Measurements from ENCODE around the gene SKP1.

SKP1 gene

DNA sequence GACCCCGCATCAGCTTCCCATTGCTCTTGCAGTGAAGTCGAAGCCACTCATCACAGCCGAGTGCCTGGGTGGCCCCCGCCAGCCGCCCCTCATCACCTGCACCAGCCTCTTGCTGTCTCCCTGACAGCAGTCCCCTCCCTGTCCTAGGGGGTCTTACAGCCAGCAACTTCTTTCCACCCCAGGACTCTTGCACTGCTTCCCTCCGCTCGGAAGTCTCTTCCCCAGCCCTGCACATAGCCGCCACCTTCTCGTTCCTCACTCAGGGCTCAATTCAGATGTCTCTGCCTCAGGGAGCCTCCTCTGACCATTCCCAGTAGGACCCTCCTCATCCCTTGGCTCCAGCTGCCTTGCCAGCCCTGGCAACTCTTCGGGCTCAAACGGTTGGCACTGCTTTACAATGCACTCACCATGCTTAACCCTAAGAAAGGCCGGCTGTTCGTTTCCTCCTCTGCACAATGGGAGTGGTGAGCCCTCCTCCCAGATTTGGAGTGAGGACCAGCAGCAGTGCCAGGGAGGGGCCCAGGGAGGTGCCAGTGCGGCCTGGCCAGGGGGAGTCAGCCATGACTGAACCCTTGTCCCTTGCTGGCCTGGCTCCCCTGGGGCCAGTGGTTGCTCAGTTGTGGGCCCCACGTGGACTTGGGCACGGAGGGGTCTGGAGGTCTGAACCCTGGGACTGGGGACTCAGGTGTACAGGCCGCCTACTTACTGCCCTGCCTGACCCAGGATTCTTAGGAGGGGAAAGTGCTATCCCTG is 56.2 kb downstream of the SKP1 start:
- Histone ChIP-seq H3K4me2 (peak overlapping the region; percentile 51), H3K36me3 (no peaks in the 10 kb centered on the region), H3K4me3 (no peak overlapping the region)

DNA sequence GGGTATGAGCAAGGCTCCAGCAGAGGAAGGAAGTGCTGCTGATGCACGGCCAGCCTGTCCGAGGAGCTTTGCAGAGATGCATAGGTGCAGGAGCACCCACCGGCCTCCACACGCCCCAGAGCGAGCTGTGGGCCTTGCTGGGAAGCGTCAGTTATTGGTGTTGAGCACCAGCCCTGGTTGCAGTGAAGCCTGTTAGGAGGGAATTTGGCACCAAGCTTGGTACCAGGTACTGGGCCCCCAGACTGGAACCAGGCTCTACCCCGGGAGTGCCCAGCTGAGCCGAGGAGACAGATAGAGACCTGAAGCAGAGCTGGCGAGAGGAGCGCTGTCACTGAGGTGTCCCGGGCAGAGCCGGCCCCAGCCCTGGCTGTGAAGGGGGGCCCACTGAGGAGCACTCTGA is 57.0 kb downstream of the SKP1 start:
- Histone ChIP-seq H3K4me1 (peaks cover 59% of the 10 kb centered on the region), H3K4me3 (no peak overlapping the region), H3K36me3 (no peaks in the 10 kb centered on the region)

More for the DNA sequence above, 56.2 kb downstream of the SKP1 start:
- TF ChIP-seq Cebpa-rat (IDR thresholded peaks at IDR 0.05): no peak
- H3K9me3 ChIP-seq: no peaks in the 10 kb centered on the region
- H3K9ac ChIP-seq: no peak overlapping the region
- no peak overlapping the region for H3K27ac ChIP-seq
- H4K20me1 ChIP-seq: peaks cover 85% of the 10 kb centered on the region
- H3K4me1 ChIP-seq: peaks cover 59% of the 10 kb centered on the region
- peaks cover 64% of the 10 kb centered on the region for H3K27me3 ChIP-seq

DNA sequence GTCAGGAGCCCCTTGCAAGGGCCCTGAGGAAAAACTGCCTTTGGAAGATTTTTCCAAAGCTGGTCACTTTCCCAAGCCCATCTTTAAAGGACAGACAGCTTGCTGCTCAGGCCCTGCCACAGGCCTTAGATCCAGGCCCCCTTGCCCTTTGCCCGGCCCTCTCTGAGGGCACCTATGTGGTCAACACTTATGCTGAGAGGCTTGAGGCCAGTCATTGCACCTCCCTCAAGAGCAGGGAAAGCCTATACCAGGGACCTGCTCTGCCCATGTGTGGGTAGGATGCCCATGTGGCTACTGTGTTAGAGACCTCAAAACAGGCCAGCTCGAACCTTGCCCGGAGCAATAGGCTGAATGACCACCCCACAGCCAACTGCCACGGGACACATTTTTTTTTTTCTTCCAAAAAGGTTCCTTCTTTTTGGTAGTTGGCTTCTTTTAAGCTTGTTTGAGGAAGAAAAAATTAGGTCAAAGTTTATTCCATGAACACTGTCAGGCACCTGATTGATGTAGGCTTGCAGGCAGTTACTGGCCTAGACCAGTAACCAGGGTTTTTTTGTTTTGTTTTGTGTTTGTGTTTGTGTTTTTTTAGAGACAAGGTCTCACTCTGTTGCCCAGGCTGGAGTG is 58.4 kb downstream of the SKP1 start:
- Histone ChIP-seq H3K9me3 (no peaks in the 10 kb centered on the region), H4K20me1 (peaks cover 84% of the 10 kb centered on the region), H3K27me3 (peaks cover 85% of the 10 kb centered on the region), H3K36me3 (no peaks in the 10 kb centered on the region), H3K27ac (no peak overlapping the region), H3K4me2 (no peak overlapping the region), H3K9ac (no peak overlapping the region), H3K4me3 (no peak overlapping the region), H3K4me1 (peaks cover 56% of the 10 kb centered on the region)
- no peak for TF ChIP-seq Cebpa-rat (IDR thresholded peaks at IDR 0.05)

More for the DNA sequence above, 57.0 kb downstream of the SKP1 start:
- Histone ChIP-seq H3K9me3 (no peaks in the 10 kb centered on the region), H4K20me1 (peaks cover 85% of the 10 kb centered on the region), H3K9ac (no peak overlapping the region), H3K27me3 (peaks cover 72% of the 10 kb centered on the region), H3K4me2 (no peak overlapping the region), H3K27ac (no peak overlapping the region)
- no peak for TF ChIP-seq Cebpa-rat (IDR thresholded peaks at IDR 0.05)

DNA sequence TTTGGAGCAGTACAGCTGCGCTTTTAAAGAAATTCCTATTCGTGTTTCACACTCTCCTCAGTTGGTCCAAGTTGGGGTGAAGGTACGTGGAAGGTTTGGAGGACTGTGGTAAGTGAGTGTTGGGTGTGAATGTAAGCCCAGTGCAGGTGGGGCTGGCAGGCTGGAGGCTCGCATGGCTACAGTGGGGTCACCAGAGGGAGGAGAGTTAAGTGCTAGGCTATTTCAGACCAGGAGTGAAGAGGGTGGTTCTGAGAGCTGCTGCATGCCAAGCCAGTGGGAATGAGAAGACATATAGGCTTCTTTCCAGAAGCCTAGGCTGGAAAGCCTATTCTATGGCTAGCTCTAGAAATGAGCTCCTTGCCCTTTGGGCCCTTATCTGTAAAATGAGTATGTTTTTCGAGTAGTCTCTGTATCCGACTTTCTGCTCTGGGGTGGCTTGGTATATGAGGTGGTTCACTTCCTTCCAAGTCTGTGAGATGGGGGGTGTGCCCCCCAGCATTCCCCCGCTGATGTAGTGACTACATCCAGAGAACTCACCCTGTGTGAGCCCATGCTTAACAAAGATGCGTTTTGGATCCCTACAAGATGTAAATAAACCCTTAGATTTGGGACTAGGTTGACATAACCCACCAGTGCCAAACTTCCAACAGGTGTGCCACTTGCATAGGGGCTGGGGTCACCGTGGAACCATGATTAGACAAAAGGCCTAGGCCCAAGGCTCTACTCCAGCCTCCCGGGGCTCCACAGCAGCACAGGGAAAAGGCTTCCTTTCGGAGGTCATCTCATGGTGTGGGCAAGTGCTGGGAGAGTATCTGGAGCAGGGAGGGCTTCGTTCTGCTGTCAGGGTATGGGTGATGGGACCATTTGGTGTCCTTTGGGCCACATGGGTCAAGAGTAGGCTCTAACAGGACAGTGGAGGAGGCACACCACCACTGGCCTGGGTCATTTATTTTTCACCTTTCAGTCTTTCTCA is 59.7 kb downstream of the SKP1 start:
- H3K36me3 ChIP-seq: no peaks in the 10 kb centered on the region
- H3K4me2 ChIP-seq: no peak overlapping the region
- no peak for TF ChIP-seq Cebpa-rat (IDR thresholded peaks at IDR 0.05)
- H3K9me3 ChIP-seq: no peaks in the 10 kb centered on the region
- H3K9ac ChIP-seq: no peak overlapping the region
- no peak overlapping the region for H3K4me3 ChIP-seq
- H4K20me1 ChIP-seq: peaks cover 81% of the 10 kb centered on the region
- peaks cover 45% of the 10 kb centered on the region for H3K4me1 ChIP-seq
- H3K27ac ChIP-seq: no peak overlapping the region
- peaks cover 92% of the 10 kb centered on the region for H3K27me3 ChIP-seq

DNA sequence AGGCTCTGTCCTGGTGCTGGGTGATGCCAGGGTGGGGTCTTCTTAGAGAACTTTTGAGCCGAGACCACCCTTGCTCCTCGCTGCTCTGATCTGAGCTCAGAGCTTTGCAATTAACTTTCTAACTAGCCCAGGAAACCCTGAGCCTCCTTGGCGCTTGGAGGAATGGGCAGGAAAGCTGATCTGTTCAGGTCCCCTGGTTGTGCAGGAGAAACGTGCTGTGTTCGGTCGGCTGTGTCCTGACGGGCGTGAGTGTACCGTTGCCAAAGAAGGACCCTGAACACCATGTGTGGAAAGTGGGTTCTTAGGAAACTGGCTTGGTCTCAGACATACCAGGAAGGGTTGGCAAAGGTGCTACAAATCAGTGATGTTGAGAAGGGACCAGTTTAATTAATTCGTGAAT is 60.5 kb downstream of the SKP1 start:
- no peaks in the 10 kb centered on the region for H3K36me3 ChIP-seq
- TF ChIP-seq Cebpa-rat (IDR thresholded peaks at IDR 0.05): no peak
- H3K4me1 ChIP-seq: peaks cover 39% of the 10 kb centered on the region
- no peak overlapping the region for H3K27ac ChIP-seq
- H3K9me3 ChIP-seq: no peaks in the 10 kb centered on the region
- H3K4me2 ChIP-seq: peak overlapping the region; percentile 100
- no peak overlapping the region for H3K4me3 ChIP-seq
- H4K20me1 ChIP-seq: peaks cover 84% of the 10 kb centered on the region
- no peak overlapping the region for H3K9ac ChIP-seq
- H3K27me3 ChIP-seq: peaks cover 93% of the 10 kb centered on the region

DNA sequence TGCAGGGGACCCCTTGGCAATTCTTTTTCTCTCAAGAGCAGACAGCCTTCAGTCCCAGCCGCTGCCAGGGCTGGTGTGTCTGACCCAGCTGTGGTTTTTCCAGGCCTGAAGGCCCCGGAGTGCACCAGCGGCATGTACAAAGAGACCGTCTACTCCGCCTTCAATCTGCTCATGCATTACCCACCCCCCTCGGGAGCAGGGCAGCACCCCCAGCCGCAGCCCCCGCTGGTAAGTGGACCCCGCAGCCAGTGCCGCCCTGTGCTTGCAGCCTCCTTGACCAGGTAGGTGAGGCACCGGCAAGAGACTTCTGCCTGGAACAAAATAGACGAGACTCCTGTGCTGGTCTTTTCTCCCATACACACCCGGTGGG is 61.0 kb downstream of the SKP1 start:
- Histone ChIP-seq H3K4me1 (peaks cover 40% of the 10 kb centered on the region), H3K27ac (no peak overlapping the region), H4K20me1 (peaks cover 82% of the 10 kb centered on the region), H3K36me3 (no peaks in the 10 kb centered on the region), H3K4me2 (peak overlapping the region; percentile 100), H3K9me3 (no peaks in the 10 kb centered on the region), H3K9ac (no peak overlapping the region), H3K27me3 (peaks cover 98% of the 10 kb centered on the region), H3K4me3 (peak overlapping the region; percentile 73)
- no peak for TF ChIP-seq Cebpa-rat (IDR thresholded peaks at IDR 0.05)

DNA sequence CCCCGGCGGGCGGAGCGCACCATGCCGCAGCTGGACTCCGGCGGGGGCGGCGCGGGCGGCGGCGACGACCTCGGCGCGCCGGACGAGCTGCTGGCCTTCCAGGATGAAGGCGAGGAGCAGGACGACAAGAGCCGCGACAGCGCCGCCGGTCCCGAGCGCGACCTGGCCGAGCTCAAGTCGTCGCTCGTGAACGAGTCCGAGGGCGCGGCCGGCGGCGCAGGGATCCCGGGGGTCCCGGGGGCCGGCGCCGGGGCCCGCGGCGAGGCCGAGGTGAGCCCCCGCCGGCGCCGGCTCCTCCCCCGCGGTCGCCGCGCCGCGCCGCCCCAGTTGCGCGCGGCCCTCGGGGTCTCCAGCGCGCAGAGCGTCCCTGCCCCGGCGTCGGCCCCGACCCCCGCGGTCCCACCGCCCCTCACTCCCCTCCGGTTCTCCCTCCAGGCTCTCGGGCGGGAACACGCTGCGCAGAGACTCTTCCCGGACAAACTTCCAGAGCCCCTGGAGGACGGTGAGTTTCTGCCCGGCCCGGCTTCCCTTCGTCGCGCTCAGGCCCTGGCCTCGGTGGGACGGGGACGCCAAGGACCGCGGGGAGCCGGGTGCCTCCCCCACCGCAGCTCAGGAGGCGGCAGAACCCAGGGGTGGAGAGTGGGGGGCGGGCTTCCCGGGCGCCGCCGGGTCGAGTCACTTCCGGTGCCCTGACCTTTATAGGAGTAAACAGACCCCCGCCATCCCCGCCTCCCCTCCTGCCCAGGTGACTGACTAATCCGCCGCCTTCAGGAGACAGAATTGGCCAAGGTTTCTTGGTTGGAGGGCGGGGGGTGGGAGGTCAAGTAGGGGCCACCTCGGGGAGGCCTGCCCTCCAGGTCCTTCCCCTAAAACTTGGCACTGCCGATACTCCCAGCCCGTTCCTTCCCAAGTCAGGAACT is 61.6 kb downstream of the SKP1 start:
- TF ChIP-seq Cebpa-rat (IDR thresholded peaks at IDR 0.05): no peak
- Histone ChIP-seq H3K9ac (peak overlapping the region; percentile 53; the same call in 1 of the 2 replicates), H3K9me3 (no peaks in the 10 kb centered on the region), H3K27ac (no peak overlapping the region), H3K4me3 (peak overlapping the region; percentile 73), H3K36me3 (no peaks in the 10 kb centered on the region), H4K20me1 (peaks cover 76% of the 10 kb centered on the region), H3K27me3 (peaks cover 97% of the 10 kb centered on the region), H3K4me2 (peak overlapping the region; percentile 100), H3K4me1 (peaks cover 41% of the 10 kb centered on the region)

DNA sequence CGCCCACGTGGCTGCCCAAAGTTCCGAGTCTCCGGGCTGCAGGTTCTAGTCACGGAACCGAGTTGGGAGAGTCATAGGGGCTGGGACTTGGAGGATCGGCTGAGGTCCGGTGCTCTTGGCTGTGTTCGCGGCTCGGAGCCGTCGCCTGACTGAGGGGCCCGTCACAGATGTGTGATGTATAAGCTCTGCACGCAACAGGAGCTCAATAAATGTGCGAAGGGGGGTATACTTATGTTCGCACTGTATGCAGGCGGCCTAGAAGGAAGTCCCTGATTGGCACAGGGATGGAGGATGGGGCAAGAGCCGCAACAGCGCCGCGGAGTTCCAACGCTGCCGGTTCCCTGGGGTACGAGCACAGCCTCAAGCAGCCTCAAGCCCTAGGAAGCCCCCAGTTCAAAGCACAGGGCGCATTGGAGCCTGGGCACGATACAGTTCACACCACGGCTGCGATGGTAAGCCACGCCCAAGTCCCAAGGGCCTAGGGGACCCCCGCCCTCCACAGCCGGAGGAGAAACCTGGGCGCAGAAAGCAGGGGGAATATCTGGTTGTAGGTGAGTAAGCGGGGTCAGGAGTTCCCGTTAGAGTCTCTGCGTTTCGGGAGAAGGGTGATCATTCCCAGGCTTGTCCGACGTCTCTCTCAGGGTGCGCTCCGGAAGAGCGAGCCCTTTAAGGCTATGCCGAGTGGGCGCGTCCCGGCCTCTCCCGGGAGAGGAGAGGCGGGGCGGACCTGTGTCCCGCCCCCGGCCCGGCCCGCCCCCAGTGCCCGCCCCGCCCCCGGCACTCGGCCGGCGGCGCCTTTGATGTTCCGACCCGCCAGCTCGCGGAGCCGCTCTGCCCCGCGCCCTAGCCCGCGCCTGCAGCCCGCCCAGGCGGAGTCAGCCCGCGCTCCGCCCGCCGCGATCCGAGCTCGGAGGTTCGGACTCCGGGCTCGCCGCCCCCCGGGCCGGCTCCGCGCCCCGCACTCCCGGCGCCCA is 62.6 kb downstream of the SKP1 start, which contains the start of gene TCF7:
TCF7 (plus strand) TSS at position 780 of the 974 bp plus-strand sequence. CDS start 226 bp downstream, outside the sequence.
- H3K9me3 ChIP-seq: no peaks in the 10 kb centered on the region
- peak within 1 kb of the TSS; percentile 73 for H3K4me3 ChIP-seq
- H4K20me1 ChIP-seq: peaks cover 66% of the 10 kb centered on the region
- peak within 1 kb of the TSS; percentile 53; the same call in 1 of the 2 replicates for H3K9ac ChIP-seq
- H3K27ac ChIP-seq: no peak within 1 kb of the TSS
- H3K36me3 ChIP-seq: no peaks in the 10 kb centered on the region
- peak within 1 kb of the TSS; percentile 100 for H3K4me2 ChIP-seq
- H3K27me3 ChIP-seq: peaks cover 89% of the 10 kb centered on the region
- TF ChIP-seq Cebpa-rat (IDR thresholded peaks at IDR 0.05): no peak
- H3K4me1 ChIP-seq: peaks cover 43% of the 10 kb centered on the region
